H1 (cell line): ENCODE data around the gene DHRS9. TPM values are rescaled to one million over a fixed set of nuclear protein-coding genes. Genes with fewer than 3 reads are reported as not detected.

Source experiments
- RAD21 ChIP-seq, 2 experiments: IDR thresholded peaks in 1 of 2; conservative IDR thresholded peaks in 1 of 2; 2 replicates each; pipeline ENCODE4 v1.6.1; 2011; ENCODE audit warnings: low read depth in 2 of 2, low read length in 2 of 2, improper control_type of control experiment in 1 of 2, inconsistent platforms in 1 of 2, mild to moderate bottlenecking in 1 of 2, moderate library complexity in 1 of 2
- polyA plus RNA-seq, 7 experiments: library from polyadenylated mRNA; depleted of rRNA in 3 of 7; stranded (reverse) in 5 of 7; unstranded in 2 of 7; fragments of >200 nt in 5 of 7; fragments of 200-250 nt in 2 of 7; gene quantifications; 1 replicate in 5 of 7; 2 replicates in 1 of 7; 4 replicates in 1 of 7; pipeline versions ENCODE4 v1.2.1 to v1.2.3, GENCODE V29; 2011 to 2013; ENCODE audit warnings: missing spikeins in 2 of 7, mixed read lengths in 2 of 7
- total RNA-seq: library from RNA; stranded (reverse); fragmentation: NEBNext Ultra II Directional; extraction: Animal tissue kit (Norgen Biotek cat#: 25700); gene quantifications from 2 replicates; pipeline ENCODE4 v1.2.1, GENCODE V29; 2021

Gene DHRS9
- total and polyA plus RNA-seq, 2 of the 8 experiments (the other 6 are each of a cell fraction or from before 2014, with no cell fraction given) = not detected

DNA sequence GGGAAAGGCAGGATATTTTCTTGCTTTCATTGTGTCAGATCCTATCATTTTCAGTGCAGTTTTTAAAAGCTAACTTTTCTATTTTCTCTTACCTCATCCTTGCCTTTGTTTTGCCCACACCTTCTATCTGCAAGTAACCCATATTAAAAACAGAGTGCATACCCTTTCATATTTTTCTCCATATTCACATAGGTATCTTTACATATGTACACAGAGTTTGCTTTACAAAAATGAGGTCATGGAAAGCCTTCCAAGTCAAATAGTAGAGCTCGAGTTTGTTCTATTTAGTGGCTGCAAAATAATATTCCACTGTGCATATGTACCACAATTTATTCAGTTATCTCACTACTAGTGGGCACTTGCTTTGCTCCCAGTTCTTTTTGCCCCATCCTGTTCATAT, 3.9 kb upstream of the DHRS9 start (continued):
- no peak for TF ChIP-seq RAD21 (IDR thresholded peaks at IDR 0.05 in 1 of 2, conservative IDR thresholded peaks at IDR 0.05 in 1 of 2; ENCODE audit: low read depth in 2 of 2, low read length in 2 of 2)
